Fibroblast of skin of right quadriceps (primary cell): ENCODE results near the gene VNN1.
"Not testable (repeated sequence)": the region's sequence is repeated elsewhere in the genome, so short reads cannot be mapped to it uniquely, and the experiment has no call there.

ENCODE experiments used
- DNase-seq: peaks from one replicate; pipeline ENCODE4 v3.0.0-alpha.2; 2013

The VNN1 gene

GRCh38 chr6:132666118-132666517 is 47.7 kb downstream of the VNN1 start:
- DNase-seq, result no peak

- no peak for DNase-seq
These were observed 49.4 kb downstream of the VNN1 start for GRCh38 chr6:132664309-132665034.

- no peak for DNase-seq
These were observed 50.2 kb downstream of the VNN1 start for GRCh38 chr6:132663661-132664060.

- no peak for DNase-seq
These were observed 51.9 kb downstream of the VNN1 start for GRCh38 chr6:132661906-132662305.

GRCh38 chr6:132659082-132659481 is 54.8 kb downstream of the VNN1 start, which contains the start of gene TAAR1:
Gene TAAR1, minus strand, starts transcription at chr6:132659182. Its CDS starts 13,179 bp downstream, at chr6:132646003.
- DNase-seq, result no peak

GRCh38 chr6:132651062-132651461 is 62.8 kb downstream of the VNN1 start:
- DNase-seq, result no peak

- DNase-seq, result no peak
These were observed 63.4 kb downstream of the VNN1 start for GRCh38 chr6:132650429-132650828.

- DNase-seq, result no peak
These were observed 65.0 kb downstream of the VNN1 start for GRCh38 chr6:132648828-132649227.

- DNase-seq, result no peak
These were observed 65.5 kb downstream of the VNN1 start for GRCh38 chr6:132648356-132648755.

GRCh38 chr6:132643547-132643946 is 70.3 kb downstream of the VNN1 start:
- DNase-seq, result no peak

- not testable (repeated sequence) for DNase-seq
These were observed 76.7 kb downstream of the VNN1 start for GRCh38 chr6:132637135-132637534.

GRCh38 chr6:132635906-132636305 is 77.9 kb downstream of the VNN1 start:
- not testable (repeated sequence) for DNase-seq

GRCh38 chr6:132635288-132635687 is 78.6 kb downstream of the VNN1 start:
- not testable (repeated sequence) for DNase-seq

- DNase-seq, result no peak
These were observed 79.1 kb downstream of the VNN1 start for GRCh38 chr6:132634796-132635195.

GRCh38 chr6:132633362-132633761 is 80.5 kb downstream of the VNN1 start:
- DNase-seq, result no peak
